ENCODE measurements around the gene EDAR.

DNA sequence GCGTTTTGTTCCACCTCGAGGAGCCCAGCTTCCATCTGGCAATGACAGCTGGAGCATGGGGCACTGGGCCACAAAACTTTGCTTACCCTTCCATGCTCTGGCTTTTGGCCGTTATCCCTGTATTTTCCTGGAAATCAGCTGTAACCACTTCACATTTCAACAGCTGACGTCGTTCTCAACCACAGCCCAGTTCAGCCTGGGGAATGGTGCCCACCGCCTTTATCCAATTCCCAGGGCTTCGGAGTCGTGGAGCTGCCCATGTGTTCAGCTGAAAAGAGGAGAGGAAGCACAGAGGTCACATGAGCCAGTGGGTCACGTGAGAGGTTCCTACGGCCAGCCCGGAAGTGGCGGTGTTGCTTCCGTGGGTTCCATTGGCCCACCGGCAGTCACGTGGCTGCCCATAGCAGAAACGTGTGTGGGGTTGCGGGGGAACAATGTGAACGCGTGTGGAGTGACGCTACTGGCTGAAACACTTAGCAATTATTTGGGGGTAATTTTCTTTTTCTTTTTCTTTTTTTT, 16.7 kb upstream of the EDAR start:
- TF ChIP-seq, protein P1, sequence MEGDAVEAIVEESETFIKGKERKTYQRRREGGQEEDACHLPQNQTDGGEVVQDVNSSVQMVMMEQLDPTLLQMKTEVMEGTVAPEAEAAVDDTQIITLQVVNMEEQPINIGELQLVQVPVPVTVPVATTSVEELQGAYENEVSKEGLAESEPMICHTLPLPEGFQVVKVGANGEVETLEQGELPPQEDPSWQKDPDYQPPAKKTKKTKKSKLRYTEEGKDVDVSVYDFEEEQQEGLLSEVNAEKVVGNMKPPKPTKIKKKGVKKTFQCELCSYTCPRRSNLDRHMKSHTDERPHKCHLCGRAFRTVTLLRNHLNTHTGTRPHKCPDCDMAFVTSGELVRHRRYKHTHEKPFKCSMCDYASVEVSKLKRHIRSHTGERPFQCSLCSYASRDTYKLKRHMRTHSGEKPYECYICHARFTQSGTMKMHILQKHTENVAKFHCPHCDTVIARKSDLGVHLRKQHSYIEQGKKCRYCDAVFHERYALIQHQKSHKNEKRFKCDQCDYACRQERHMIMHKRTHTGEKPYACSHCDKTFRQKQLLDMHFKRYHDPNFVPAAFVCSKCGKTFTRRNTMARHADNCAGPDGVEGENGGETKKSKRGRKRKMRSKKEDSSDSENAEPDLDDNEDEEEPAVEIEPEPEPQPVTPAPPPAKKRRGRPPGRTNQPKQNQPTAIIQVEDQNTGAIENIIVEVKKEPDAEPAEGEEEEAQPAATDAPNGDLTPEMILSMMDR (IDR thresholded peaks at IDR 0.05), result no peak
- TF ChIP-seq POLR2AphosphoS5 (IDR thresholded peaks at IDR 0.05), result no peak

All from stomach (tissue), 4 donors.